K562 (cell line): Measurements from ENCODE around the gene EYA4.

Experiments
- POLR2A ChIP-seq: fragments of 450-650 bp; conservative IDR thresholded peaks from 2 replicates; pipeline ENCODE4 v1.6.1; 2016
- RAD51 ChIP-seq: fragments of 450-650 bp; IDR thresholded peaks from 2 replicates; pipeline ENCODE4 v1.7.1; 2016; ENCODE audit warnings: low read depth, mild to moderate bottlenecking, borderline replicate concordance
- ZNF175 ChIP-seq: fragments of 200-800 bp; sonication (Bioruptor generic); IDR thresholded peaks from 2 replicates; pipeline ENCODE4 v1.6.1; 2016; ENCODE audit warnings: low read depth, mild to moderate bottlenecking, missing genetic modification characterization, missing compliant biosample characterization
- ZZZ3 ChIP-seq: fragments of 450-650 bp; IDR thresholded peaks from 2 replicates; pipeline ENCODE4 v1.6.1; 2016; ENCODE audit warnings: antibody characterized with exemption, mild to moderate bottlenecking, moderate library complexity

DNA sequence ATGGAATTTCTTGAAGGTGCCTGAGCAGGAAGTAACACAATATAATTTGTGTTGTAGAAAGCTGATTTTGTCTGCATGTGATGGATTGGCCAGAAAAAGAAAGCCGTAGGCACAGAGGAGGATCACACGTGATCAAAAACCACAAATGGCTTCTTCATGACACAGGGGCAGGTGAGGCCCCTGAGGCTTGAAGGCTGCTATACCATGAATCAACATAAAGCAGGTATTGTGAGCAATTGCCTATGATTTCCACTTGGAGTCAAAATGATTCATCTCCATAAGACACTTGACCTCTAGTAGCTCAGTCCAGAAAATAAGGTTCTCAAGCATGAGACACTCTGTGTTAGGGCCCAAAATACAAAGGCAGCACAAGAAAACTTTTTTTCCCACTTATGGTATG lies 42.4 kb upstream of the EYA4 start:
- TF ChIP-seq POLR2A (no peak), ZNF175 (CRISPR knock-in tag) (no peak), ZZZ3 (no peak), RAD51 (no peak)
